LHCN-M2 (cell line): ENCODE measurements around the gene ZNF503. TPM values are rescaled to one million over a fixed set of nuclear protein-coding genes. Genes with fewer than 3 reads are reported as not detected.
"Not testable (repeated sequence)": the region's sequence is repeated elsewhere in the genome, so short reads cannot be mapped to it uniquely, and the experiment has no call there.

Experiments
- DNase-seq: peaks from one replicate; pipeline ENCODE4 v3.0.0-alpha.2; 2012; ENCODE audit warnings: low read depth
- total RNA-seq: library from RNA; depleted of rRNA; stranded (reverse); fragments of >200 nt; gene quantifications from 2 replicates; pipeline ENCODE4 v1.2.3, GENCODE V29; 2014

Gene ZNF503
- total RNA-seq, 1 experiment from 2014 or later: 3.8 TPM

GRCh38 chr10:75395066-75395931 lies 6.3 kb downstream of the ZNF503 start:
- DNase-seq: peak; percentile 7

GRCh38 chr10:75394221-75394620 lies 7.3 kb downstream of the ZNF503 start:
- DNase-seq: no peak

- no peak for DNase-seq
Measured at GRCh38 chr10:75392744-75393143, 8.8 kb downstream of the ZNF503 start.

GRCh38 chr10:75392271-75392670 lies 9.3 kb downstream of the ZNF503 start:
- DNase-seq: no peak

GRCh38 chr10:75390178-75390577 lies 11.4 kb downstream of the ZNF503 start:
- no peak for DNase-seq

- DNase-seq: no peak
Measured at GRCh38 chr10:75388082-75388481, 13.5 kb downstream of the ZNF503 start.

- no peak for DNase-seq
Measured at GRCh38 chr10:75386128-75386527, 15.4 kb downstream of the ZNF503 start.

- no peak for DNase-seq
Measured at GRCh38 chr10:75379817-75380216, 21.7 kb downstream of the ZNF503 start.

GRCh38 chr10:75379212-75379724 lies 22.3 kb downstream of the ZNF503 start:
- no peak for DNase-seq

- no peak for DNase-seq
Measured at GRCh38 chr10:75378379-75378778, 23.2 kb downstream of the ZNF503 start.

- DNase-seq: no peak
Measured at GRCh38 chr10:75377869-75378268, 23.7 kb downstream of the ZNF503 start.

GRCh38 chr10:75375838-75376237 lies 25.7 kb downstream of the ZNF503 start:
- no peak for DNase-seq

GRCh38 chr10:75371010-75371409 lies 30.6 kb downstream of the ZNF503 start:
- DNase-seq: no peak

GRCh38 chr10:75369838-75370237 lies 31.7 kb downstream of the ZNF503 start:
- not testable (repeated sequence) for DNase-seq

- DNase-seq: no peak
Measured at GRCh38 chr10:75367901-75368300, 33.7 kb downstream of the ZNF503 start.

- no peak for DNase-seq
Measured at GRCh38 chr10:75367021-75367487, 34.5 kb downstream of the ZNF503 start.

- DNase-seq: no peak
Measured at GRCh38 chr10:75363431-75363830, 38.1 kb downstream of the ZNF503 start.

GRCh38 chr10:75359876-75360275 lies 41.7 kb downstream of the ZNF503 start:
- not testable (repeated sequence) for DNase-seq

GRCh38 chr10:75358835-75359421 lies 42.6 kb downstream of the ZNF503 start:
- DNase-seq: peak; percentile 93

GRCh38 chr10:75358132-75358531 lies 43.4 kb downstream of the ZNF503 start:
- no peak for DNase-seq

- no peak for DNase-seq
Measured at GRCh38 chr10:75357500-75357899, 44.1 kb downstream of the ZNF503 start.

- DNase-seq: no peak
Measured at GRCh38 chr10:75356484-75356883, 45.1 kb downstream of the ZNF503 start.

- peak; percentile 42 for DNase-seq
Measured at GRCh38 chr10:75355706-75356105, 45.9 kb downstream of the ZNF503 start.
